GM20000 (cell line): ENCODE measurements around the gene CARS1.

Source experiments
- DNase-seq: peaks from one replicate; pipeline ENCODE4 v3.0.0; 2012; ENCODE audit warnings: low spot score
- CTCF ChIP-seq: IDR thresholded peaks from 2 replicates; pipeline ENCODE4 v1.5.1; 2012; ENCODE audit warnings: mild to moderate bottlenecking, control low read depth; ENCODE audit errors: extremely low read depth, missing control alignments

Gene CARS1

GRCh38 chr11:3011891-3012885 is 45.0 kb downstream of the CARS1 start:
- no peak for DNase-seq
- TF ChIP-seq CTCF = no peak

GRCh38 chr11:3010521-3011275 is 46.5 kb downstream of the CARS1 start:
- no peak for TF ChIP-seq CTCF
- no peak for DNase-seq

- TF ChIP-seq CTCF = no peak
- no peak for DNase-seq
These were observed 47.2 kb downstream of the CARS1 start for GRCh38 chr11:3010004-3010403.

GRCh38 chr11:3009481-3009880 is 47.7 kb downstream of the CARS1 start:
- TF ChIP-seq CTCF = no peak
- DNase-seq = no peak

GRCh38 chr11:3008746-3009336 is 48.4 kb downstream of the CARS1 start:
- TF ChIP-seq CTCF = no peak

GRCh38 chr11:3007404-3008010 is 49.7 kb downstream of the CARS1 start:
- DNase-seq = no peak
- TF ChIP-seq CTCF = no peak

More at GRCh38 chr11:3008746-3009336, 48.4 kb downstream of the CARS1 start:
- DNase-seq = no peak
